ENCODE data around the gene STK32B.

DNA sequence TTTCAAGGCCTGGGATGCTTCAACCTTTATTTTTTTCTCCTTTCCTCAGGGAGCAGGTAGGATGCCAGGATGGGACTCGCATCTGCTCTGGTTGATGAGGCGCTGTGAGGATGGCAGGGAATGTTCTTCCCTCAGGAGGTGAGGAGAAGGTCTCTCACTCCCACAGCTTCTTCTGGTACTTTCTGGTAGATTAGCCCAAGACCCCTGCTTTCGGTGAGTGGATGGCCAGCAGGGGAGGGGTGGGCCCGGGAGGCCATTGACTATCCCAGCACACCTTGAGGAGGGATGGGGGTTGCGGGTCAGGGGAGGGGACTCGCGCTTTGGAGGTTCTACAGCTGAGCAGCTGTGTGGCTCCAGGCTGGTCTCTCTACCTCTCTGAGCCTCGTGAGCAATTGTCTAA, 46.8 kb upstream of the STK32B start:
- TF ChIP-seq CTCF (IDR thresholded peaks at IDR 0.05) (no peak), POLR2A (IDR thresholded peaks at IDR 0.05) (no peak)
